Fibroblast of pulmonary artery (primary cell): Measurements from ENCODE around the gene ASAP3.
A peak's percentile ranks its signal among the peaks of the same experiment; 100 is the strongest.

Experiments
- DNase-seq: peaks from one replicate; pipeline ENCODE4 v3.0.0-alpha.2; 2010; ENCODE audit warnings: low read depth
- H3K4me3 ChIP-seq: replicated peaks from 2 replicates; pipeline ENCODE4 v1.5.1; 2011; ENCODE audit warnings: low read depth, mild to moderate bottlenecking, control low read depth, low read length, moderate library complexity
- TF ChIP-seq, protein P1 (sequence below): IDR thresholded peaks from 2 replicates; pipeline ENCODE4 v1.5.1; 2011; ENCODE audit warnings: mild to moderate bottlenecking, control low read depth, low read length, inconsistent platforms; ENCODE audit errors: missing control alignments

ASAP3 gene

DNA sequence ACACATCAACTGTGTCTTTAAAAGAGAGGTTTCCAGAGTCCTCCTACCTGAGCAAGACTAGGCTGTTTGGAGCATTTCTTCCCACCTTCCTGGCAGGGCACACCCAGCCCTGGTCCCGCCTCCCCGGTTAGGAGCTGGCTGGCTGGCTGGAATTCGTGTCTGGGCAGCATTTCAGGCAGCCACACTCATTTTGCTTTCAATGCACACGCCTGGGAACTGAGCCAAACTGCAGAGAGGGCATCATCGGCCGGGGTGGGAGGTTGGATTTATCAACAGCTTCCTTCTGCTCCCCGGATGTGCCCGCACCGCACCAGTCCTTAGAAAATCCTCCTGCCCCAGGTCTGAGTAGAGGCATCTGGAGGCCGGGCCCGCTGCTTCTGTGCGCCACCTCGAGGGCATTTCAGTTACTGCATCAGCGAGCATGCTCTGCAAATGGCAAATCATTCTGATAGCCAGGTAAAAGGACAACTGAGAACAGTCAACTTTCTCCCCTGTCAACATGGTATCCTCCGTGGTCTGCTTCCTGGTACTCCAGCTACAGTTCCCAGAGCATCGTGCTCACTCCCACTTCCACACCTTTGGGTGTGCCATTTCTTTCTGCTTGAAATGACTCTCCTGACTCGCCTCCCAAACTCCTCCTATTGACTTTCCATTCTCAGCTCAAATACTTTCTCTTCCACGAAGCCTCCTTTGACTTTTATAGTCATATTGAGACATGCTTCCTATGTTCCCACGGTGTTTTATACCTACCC, 80.1 kb downstream of the ASAP3 start:
- DNase-seq, result peak; percentile 95
- H3K4me3 ChIP-seq, result no peak overlapping the region
- TF ChIP-seq, protein P1, sequence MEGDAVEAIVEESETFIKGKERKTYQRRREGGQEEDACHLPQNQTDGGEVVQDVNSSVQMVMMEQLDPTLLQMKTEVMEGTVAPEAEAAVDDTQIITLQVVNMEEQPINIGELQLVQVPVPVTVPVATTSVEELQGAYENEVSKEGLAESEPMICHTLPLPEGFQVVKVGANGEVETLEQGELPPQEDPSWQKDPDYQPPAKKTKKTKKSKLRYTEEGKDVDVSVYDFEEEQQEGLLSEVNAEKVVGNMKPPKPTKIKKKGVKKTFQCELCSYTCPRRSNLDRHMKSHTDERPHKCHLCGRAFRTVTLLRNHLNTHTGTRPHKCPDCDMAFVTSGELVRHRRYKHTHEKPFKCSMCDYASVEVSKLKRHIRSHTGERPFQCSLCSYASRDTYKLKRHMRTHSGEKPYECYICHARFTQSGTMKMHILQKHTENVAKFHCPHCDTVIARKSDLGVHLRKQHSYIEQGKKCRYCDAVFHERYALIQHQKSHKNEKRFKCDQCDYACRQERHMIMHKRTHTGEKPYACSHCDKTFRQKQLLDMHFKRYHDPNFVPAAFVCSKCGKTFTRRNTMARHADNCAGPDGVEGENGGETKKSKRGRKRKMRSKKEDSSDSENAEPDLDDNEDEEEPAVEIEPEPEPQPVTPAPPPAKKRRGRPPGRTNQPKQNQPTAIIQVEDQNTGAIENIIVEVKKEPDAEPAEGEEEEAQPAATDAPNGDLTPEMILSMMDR, result peak; percentile 97

DNA sequence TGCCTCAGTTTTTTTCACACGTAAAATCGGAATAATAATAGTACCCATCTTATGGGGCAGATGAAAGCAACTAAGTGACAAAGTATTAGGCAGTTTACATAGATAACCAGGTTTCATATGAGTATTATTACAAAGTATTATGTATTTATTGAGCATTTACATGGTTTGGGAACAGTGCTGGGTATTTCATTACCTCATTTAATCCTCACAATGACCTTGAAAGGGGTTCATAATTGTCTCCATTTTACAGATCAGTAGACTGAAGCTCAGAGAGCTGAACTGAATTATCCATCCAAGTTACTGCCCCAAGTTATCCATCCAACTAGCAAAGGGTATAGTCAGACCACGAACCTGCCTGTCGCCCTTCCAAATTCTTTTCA, 80.6 kb downstream of the ASAP3 start:
- H3K4me3 ChIP-seq, result no peak overlapping the region
- no peak for DNase-seq
- TF ChIP-seq, protein P1, result no peak

DNA sequence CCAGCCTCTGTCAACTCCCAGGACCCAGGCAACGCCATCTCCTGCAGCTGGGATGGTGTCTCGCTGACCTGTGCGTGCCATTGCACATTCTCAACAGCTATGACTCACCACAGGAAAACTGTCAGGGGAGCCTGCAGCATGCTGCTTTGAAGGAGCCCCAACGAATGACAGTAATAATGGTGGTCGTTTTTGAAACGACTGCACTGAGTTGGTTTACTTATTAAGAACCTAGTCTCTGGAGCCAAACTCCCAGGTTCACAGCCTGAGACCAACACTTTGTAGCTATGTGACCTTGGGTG, 81.0 kb downstream of the ASAP3 start:
- H3K4me3 ChIP-seq, result no peak overlapping the region
- TF ChIP-seq, protein P1, result no peak
- DNase-seq, result peak; percentile 74

DNA sequence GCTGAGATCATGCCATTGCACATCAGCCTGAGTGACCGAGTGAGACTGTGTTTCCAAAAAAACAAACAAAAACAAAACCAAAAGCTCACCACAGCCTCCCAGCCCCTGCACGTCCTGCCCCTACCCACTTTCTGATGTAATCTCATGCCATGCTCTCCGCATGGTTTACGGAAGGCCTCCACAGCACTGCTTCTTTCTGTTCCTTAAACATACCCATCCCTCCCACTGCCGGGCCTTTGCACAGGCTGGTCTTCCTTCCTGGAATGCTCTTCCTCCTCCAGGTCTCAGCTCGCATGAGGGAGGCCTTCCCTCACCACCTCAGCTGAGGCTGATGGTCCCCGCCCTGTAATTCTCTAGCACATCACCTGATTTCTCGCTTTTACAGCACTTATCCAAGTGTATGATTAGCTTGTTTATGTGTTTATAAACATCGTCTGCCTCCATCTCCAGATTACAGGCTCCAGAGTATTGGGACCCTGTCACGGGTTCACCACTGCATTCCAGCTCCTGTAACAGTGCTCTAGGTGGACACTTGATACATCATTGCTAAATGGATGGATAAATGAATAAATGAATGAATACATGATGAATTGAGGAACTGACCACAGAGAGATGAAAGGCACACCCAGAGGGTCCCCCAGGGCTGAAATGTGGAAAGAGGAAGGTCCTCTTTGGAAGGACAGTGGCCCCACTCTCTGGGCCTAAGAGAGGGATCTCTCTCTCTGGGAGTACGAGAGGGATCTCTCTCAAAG, 81.5 kb downstream of the ASAP3 start:
- no peak for DNase-seq
- H3K4me3 ChIP-seq, result no peak overlapping the region
- TF ChIP-seq, protein P1, result no peak

DNA sequence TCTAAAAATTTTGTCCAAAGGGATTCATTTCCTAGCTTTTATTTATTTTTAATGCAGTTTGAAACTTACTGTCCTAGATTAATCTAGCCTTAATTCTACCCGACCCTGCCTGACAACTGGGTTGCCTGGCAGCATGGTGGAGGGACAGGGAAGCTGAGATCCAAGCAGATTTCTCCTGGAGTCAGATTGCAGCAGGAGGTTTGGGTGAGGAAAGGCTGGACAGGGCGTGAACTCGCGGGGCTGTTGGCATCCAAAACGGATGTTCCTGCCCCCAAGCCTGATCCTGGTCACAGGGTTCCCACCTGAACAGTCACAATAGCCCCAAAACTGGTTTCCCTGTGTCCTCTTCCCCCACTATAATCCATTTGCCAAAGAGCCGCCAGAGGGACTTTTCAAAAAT, 82.7 kb downstream of the ASAP3 start:
- H3K4me3 ChIP-seq, result no peak overlapping the region
- TF ChIP-seq, protein P1, result no peak
- DNase-seq, result no peak

DNA sequence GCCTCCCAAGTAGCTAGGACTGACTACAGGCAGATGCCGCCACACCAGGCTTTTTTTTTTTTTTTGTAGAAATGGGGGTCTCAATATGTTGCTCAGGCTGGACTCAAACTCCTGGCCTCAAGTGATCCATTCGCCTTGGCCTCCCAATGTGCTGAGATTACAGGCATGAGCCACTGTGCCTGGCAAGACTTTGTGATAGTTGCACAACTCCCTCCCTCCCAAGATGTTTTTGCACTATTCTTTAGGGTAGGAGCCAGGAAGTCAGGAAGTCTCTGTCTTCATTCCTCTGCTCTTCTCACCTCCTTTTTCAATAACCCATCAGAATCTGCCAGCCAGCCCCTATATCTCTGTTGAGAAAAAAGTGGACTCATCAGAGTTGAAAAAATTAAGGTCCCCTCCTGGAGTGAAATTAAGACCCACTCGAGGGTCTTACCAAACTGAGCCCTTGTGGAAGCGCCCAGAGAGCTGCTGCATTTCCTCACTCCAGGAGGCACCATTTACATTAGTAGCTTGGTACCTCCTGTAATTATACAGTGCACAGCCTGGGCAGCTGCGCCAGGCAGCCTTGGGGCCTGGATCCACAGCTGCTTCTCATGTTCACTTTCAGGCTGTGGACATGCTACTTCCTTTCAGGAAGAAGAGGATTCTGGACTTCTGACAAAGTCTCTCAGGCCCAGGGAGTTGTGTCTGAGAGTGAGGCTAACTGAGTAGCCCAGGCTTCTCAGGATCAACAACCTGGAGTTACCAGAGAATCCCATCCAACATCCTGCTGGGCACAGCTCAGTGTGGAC, 83.5 kb downstream of the ASAP3 start:
- TF ChIP-seq, protein P1, result no peak
- H3K4me3 ChIP-seq, result no peak overlapping the region
- DNase-seq, result peak; percentile 86
